Loucy (cell line): ENCODE results near the gene ZNF536.
"Not testable (repeated sequence)": the region's sequence is repeated elsewhere in the genome, so short reads cannot be mapped to it uniquely, and the experiment has no call there.

Experiments used
- H2AFZ ChIP-seq: fragments of 200-600 bp; sonication (generic); 2 replicates; pipeline ENCODE4 v1.6.0; 2016; ENCODE audit warnings: antibody characterized with exemption, mild to moderate bottlenecking, low read length, moderate library complexity
- H3F3A ChIP-seq: fragments of 200-600 bp; 2 replicates; pipeline ENCODE4 v1.6.0; 2016; ENCODE audit warnings: antibody characterized with exemption, low read depth, mild to moderate bottlenecking
- H3K27me3 ChIP-seq: fragments of 200-600 bp; sonication (generic); 2 replicates; pipeline ENCODE4 v1.6.1; 2014; ENCODE audit warnings: low read length, mild to moderate bottlenecking; ENCODE audit not compliant: insufficient read depth, poor library complexity, severe bottlenecking
- H3K36me3 ChIP-seq: fragments of 200-600 bp; sonication (generic); 2 replicates; pipeline ENCODE4 v1.6.1; 2016; ENCODE audit warnings: low read length; ENCODE audit not compliant: insufficient read depth
- H3K4me1 ChIP-seq: fragments of 200-600 bp; sonication (generic); 2 replicates; pipeline ENCODE4 v1.5.1; 2014; ENCODE audit warnings: low read length, mild to moderate bottlenecking; ENCODE audit not compliant: insufficient read depth, poor library complexity, severe bottlenecking
- H3K4me2 ChIP-seq: fragments of 200-600 bp; sonication (generic); 2 replicates; pipeline ENCODE4 v1.6.0; 2014; ENCODE audit warnings: antibody characterized with exemption, low read length, low read depth, mild to moderate bottlenecking; ENCODE audit not compliant: poor library complexity, severe bottlenecking
- H3K4me3 ChIP-seq: fragments of 200-600 bp; sonication (generic); 2 replicates; pipeline ENCODE4 v1.5.1; 2014; ENCODE audit warnings: low read length, mild to moderate bottlenecking, mixed read lengths; ENCODE audit not compliant: poor library complexity, severe bottlenecking
- H3K79me2 ChIP-seq: fragments of 200-600 bp; sonication (generic); 2 replicates; pipeline ENCODE4 v1.6.1; 2014; ENCODE audit warnings: low read length; ENCODE audit not compliant: insufficient read depth
- H3K9ac ChIP-seq: fragments of 200-600 bp; sonication (generic); 2 replicates; pipeline ENCODE4 v1.6.0; 2014; ENCODE audit warnings: mild to moderate bottlenecking, low read depth, low read length, moderate library complexity; ENCODE audit not compliant: poor library complexity, severe bottlenecking
- H3K9me2 ChIP-seq: fragments of 200-600 bp; sonication (generic); replicated peaks from 2 replicates; pipeline ENCODE4 v1.6.1; 2016; ENCODE audit warnings: low read depth, low read length, mixed read lengths
- H3K9me3 ChIP-seq: fragments of 200-600 bp; sonication (generic); 2 replicates; pipeline ENCODE4 v1.6.1; 2014; ENCODE audit warnings: mild to moderate bottlenecking, antibody characterized with exemption, low read length, low read depth; ENCODE audit not compliant: insufficient read depth
- H4K20me1 ChIP-seq: fragments of 200-600 bp; sonication (generic); 2 replicates; pipeline ENCODE4 v1.6.0; 2014; ENCODE audit warnings: antibody characterized with exemption, low read length, mild to moderate bottlenecking; ENCODE audit not compliant: insufficient read depth, poor library complexity, severe bottlenecking
- CTCF ChIP-seq: fragments of 200-600 bp; sonication (generic); conservative IDR thresholded peaks from 2 replicates; pipeline ENCODE4 v1.5.1; 2014; ENCODE audit warnings: mild to moderate bottlenecking, antibody characterized with exemption, low read length
- EZH2phosphoT487 ChIP-seq: fragments of 200-600 bp; IDR thresholded peaks from 2 replicates; pipeline ENCODE4 v1.6.1; 2018; ENCODE audit warnings: antibody characterized with exemption, mild to moderate bottlenecking, moderate library complexity, borderline replicate concordance

Gene ZNF536

DNA sequence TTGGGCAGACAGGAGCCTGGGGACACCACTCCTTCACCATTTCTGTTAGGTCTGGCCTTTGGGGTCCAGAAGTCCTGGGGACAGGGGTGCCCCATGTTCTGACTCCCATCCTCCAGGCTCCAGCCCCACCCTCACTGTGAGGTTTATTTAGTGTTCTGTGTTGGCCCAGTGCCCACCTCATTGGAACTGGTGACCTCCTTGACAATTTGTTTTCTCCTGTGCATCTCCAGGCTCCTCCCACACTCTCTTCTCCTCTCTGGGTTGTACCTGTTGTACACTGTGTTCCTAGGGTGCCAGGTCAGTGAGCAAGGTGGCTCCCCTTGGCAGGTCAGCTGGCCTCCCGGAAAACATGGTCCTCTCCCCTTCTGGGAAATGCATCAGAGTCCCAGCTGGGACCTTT lies 110.8 kb downstream of the ZNF536 start:
- no peaks in the 10 kb centered on the region for H3K36me3 ChIP-seq
- no peaks in the 10 kb centered on the region for H3K4me1 ChIP-seq
- no peaks in the 10 kb centered on the region for H3K27me3 ChIP-seq
- TF ChIP-seq EZH2phosphoT487 = no peak
- TF ChIP-seq CTCF = no peak
- H3K9me2 ChIP-seq = no peaks in the 10 kb centered on the region
- H3F3A ChIP-seq = no peaks in the 10 kb centered on the region
- no peaks in the 10 kb centered on the region for H4K20me1 ChIP-seq
- H3K4me2 ChIP-seq = no peak overlapping the region
- H3K4me3 ChIP-seq = no peak overlapping the region
- no peak overlapping the region for H3K9ac ChIP-seq
- peaks cover 5% of the 10 kb centered on the region; the same call in 1 of the 2 replicates for H3K9me3 ChIP-seq
- H3K79me2 ChIP-seq = no peaks in the 10 kb centered on the region
- no peak overlapping the region for H2AFZ ChIP-seq

DNA sequence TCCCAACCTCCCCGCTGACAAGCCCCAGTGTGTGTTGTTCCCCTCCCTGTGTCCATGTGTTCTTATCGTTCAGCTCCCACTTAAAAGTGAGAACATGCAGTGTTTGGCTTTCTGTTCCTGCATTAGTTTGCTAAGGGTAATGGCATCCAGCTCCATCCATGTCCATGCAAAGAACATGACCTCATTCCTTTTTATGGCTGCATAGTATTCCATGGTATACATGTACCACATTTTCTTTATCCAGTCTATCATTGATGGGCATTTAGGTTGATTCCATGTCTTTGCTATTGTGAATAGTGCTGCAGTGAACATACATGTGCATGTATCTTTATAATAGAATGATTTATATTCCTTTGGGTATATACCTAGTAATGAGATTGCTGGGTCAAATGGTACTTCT lies 114.1 kb downstream of the ZNF536 start:
- H4K20me1 ChIP-seq, H3F3A ChIP-seq, H2AFZ ChIP-seq: not testable (repeated sequence)

DNA sequence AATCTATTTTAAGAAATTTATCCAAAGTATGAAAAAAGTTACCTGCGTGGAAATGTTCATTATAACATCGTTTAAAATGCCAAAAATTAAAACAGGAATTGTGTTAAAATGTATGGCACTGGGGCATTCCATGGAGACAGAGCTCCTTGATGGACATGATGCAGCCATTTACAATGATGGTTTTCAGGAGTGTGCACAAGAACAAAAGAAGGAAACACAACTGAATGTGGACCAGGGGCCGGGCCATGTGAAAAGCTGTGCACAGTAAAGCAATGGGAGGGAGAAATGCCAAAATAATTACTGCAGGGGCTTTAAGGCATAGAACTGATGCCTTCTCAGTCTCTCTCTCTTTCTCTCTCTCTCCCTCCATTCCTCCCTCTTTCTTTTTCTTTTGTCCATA lies 115.0 kb downstream of the ZNF536 start:
- Histone ChIP-seq H3K4me2 (no peak overlapping the region), H3K4me1 (no peaks in the 10 kb centered on the region), H3K9me2 (no peaks in the 10 kb centered on the region), H3K27me3 (no peaks in the 10 kb centered on the region), H3F3A (no peaks in the 10 kb centered on the region), H4K20me1 (no peaks in the 10 kb centered on the region), H3K4me3 (no peak overlapping the region), H3K79me2 (no peaks in the 10 kb centered on the region), H3K9ac (no peak overlapping the region), H2AFZ (no peak overlapping the region), H3K36me3 (no peaks in the 10 kb centered on the region), H3K9me3 (peaks cover 2% of the 10 kb centered on the region; the same call in 1 of the 2 replicates)
- TF ChIP-seq EZH2phosphoT487 = no peak
- TF ChIP-seq CTCF = no peak

More for the DNA sequence above, 114.1 kb downstream of the ZNF536 start:
- H3K9me2 ChIP-seq, H3K9ac ChIP-seq, H3K36me3 ChIP-seq, H3K9me3 ChIP-seq, H3K79me2 ChIP-seq, H3K4me2 ChIP-seq, H3K4me1 ChIP-seq, H3K27me3 ChIP-seq, H3K4me3 ChIP-seq: not testable (repeated sequence)

- H3K4me3 ChIP-seq = no peak overlapping the region
- H3K4me2 ChIP-seq = no peak overlapping the region
- no peaks in the 10 kb centered on the region for H4K20me1 ChIP-seq
- no peak for TF ChIP-seq CTCF
- TF ChIP-seq EZH2phosphoT487 = no peak
- no peaks in the 10 kb centered on the region for H3K79me2 ChIP-seq
- H2AFZ ChIP-seq = no peak overlapping the region
- H3K9ac ChIP-seq = no peak overlapping the region
- no peaks in the 10 kb centered on the region for H3K4me1 ChIP-seq
- no peaks in the 10 kb centered on the region for H3K9me2 ChIP-seq
- H3K36me3 ChIP-seq = no peaks in the 10 kb centered on the region
- no peaks in the 10 kb centered on the region for H3K27me3 ChIP-seq
- H3F3A ChIP-seq = no peaks in the 10 kb centered on the region
- peaks cover 2% of the 10 kb centered on the region; the same call in 1 of the 2 replicates for H3K9me3 ChIP-seq
These were observed 116.0 kb downstream of the ZNF536 start for GRCh38 chr19:30488191-30488590.
